Stimulated activated CD4-positive, alpha-beta T cell treated with anti-CD3 and anti-CD28 coated beads, Interleukin-15, amount 100 ng/mL, for 24 hours (primary cell): ENCODE results near the gene KCTD17.
"Not testable (repeated sequence)": the region's sequence is repeated elsewhere in the genome, so short reads cannot be mapped to it uniquely, and the experiment has no call there.

Experiments
- DNase-seq: peaks from one replicate; pipeline ENCODE4 v3.0.0-alpha.2; 2020

KCTD17 gene

DNA sequence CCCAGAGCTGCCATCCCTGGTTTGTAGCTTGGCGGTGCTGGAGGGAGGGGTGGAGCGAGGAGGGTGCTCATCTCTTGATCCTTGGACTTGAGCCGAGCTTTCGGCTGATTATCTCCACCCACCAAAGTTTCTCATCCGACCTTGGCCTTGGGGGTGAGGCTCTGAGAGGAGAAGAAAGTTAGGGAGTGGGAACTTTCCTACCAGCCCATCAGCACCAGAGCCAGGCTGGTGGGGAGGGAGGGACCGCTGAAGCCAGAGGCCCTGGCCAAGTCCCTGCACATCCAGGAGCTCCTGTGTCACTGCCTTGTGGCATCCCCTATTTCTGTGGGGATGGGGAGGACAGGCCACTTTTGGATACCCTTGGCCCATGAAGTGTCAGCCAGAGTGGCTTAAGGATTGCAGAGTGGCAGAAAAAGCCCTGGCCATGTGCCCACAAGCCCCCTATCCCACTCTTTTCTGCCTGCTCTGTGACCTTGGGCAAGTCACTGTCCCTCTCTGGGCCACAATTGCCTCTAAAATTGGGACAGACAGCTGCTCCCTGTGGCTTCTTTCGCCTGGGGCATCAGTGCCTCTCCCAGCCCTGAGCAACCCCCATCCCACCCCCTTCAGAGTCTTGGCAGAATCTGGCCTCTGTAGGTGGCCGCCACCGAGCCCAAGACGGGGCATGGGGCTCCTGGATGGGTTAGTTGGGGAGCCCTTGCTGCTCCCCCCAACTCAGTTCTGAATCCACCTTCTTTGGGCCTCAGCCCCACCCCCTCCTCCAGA, 10.3 kb downstream of the KCTD17 start:
- DNase-seq, result no peak

DNA sequence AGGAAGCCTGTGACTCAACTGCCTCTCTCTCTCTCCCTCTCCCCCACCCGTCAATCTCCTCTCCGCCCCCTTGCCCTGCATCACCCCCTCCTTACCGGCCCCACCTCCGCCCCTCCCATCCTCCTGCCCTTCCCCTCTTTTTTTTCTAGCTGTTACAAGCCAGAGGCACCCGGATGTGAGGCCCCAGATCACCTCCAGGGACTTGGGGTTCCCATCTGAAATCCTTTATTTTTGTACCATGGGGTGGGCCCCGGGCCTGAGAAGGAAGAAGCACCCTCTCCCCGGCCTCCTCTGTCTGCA, 10.8 kb downstream of the KCTD17 start:
- peak; percentile 27 for DNase-seq

DNA sequence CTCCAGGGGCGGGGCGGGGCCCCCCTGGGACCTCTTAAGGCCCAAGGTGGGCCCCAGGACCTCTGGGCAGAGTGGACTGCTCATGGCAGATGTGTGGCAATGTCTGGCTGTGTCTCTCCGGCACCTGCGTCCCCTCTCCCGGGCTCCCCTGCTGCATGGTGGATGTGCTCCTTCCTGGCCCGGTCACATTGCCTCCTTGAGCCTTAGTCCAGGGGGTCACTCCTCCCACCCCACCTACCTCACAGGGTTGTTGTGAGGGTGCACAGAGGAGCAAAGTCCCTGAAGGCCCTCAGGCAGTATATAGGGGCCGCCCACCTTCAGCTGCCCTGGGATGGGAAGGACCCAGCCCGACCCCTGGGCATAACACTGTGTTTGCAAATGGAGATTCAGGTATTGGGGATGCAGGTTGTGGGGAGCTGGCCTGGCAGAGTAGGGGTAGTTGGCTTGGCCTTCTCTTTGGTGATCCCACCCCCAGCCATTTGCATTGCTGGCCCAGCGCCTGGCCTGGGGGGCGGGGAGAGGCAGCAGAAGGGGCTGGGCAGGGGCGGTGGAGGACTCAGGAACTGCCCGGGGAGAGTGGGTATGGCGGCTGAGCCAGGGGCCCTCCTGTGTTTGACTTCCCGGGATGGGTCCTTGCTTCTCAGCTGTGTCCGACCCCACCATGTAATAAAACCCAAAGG, 11.3 kb downstream of the KCTD17 start:
- DNase-seq, result no peak

DNA sequence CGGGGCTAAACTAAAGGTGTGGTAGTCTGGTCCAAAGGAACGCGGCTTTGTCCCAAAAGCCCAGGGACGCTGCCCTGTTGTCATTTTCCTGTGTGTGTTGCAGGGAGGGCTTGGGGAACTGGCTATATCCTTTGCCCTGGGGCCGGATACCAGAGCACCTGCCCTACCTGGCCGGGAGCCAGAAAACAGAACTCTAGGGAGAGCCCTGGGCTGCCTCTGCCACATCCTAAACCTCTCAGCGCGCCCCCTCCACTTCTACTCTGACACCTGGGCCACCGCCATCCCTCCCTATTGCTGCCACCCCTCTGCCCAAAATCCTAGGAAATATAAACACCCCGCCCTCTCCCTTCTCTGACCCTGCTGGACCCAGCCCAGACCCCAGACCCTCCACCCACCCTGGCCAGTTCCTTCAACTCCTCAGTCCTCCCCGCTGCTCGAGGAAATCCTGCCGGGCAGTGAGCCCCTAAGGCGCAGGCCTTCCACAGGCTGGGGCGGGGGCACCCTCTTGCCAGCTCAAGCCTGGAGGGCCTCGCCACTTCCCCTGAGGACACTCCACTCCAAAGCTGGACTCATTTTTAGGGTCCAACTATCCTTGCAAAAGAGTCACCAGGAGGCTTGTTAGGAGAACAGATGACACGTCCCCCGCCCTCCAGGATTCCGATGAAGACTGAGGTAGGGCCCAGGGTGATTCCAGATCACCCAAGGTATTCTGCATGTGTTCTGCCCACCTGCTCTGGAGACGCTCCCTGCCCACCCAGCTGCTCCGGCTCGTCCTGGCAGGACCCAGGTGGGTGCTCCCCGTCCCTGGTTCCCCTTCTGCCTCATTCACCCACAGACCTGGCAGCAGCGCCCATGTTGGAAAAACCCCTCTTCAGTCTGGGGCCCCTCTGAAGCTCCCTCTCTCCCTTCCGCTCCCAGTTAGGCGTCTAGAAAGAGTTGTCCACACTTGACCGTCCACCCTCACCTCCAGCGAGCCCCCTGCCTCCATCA, 12.2 kb downstream of the KCTD17 start:
- DNase-seq, result no peak

DNA sequence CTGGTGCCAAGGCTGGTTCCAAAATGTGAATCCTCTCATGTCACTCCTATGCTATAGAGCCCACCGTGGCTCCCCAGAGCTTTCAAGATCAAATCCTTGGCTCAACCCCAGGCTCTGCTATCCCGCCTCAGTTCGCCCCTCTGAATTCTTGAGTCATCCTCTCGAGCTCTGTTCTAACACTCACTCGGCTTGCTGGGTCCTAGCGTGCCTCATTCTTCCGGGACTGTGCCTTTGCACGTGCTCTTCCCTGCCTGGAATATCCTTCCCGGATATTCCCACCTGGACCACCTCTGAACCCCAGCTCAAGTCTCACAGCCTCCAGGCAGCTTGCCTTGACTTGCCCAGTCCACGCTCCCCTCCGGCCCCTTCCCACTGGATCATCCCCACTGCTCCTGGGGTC, 13.0 kb downstream of the KCTD17 start:
- DNase-seq, result no peak

DNA sequence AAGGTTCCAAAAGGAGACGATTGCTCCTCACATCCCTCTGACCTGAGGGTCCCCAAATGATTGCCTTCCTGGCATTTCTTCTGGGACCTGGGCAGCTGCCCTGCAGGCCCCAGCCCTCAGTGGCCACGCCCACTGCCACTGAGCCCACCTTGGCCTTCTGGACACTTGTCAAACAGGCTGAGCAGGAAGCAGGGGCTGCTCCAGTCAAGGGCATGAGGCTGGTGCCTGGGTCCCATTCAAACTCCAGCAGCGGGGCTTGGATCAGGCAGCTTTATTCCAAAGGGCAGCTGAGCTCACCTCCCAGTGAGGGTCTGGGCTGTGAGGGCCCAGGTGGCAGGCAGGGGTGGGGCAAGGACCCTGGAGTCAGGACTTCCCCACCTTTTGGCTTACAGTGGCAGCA, 13.6 kb downstream of the KCTD17 start:
- DNase-seq, result no peak

DNA sequence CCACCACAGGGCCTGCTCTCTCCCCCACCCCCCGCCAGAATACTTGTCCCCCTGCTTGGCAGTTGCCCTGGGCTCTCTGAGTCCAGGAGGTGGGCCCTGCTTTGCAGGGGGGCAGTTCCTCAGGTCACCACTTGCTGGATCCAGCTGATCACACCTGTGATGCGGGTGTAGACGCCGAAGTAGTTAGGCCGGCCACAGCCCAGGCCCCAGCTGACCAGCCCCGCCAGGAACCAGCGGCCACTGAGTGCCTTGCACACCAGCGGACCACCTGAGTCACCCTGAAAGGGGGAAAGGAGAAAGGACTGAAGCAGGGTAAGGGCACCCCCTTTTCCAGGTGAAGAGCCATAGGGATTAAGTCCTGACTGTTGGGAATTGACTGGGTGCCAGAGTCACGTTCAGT, 14.4 kb downstream of the KCTD17 start:
- DNase-seq, result no peak

DNA sequence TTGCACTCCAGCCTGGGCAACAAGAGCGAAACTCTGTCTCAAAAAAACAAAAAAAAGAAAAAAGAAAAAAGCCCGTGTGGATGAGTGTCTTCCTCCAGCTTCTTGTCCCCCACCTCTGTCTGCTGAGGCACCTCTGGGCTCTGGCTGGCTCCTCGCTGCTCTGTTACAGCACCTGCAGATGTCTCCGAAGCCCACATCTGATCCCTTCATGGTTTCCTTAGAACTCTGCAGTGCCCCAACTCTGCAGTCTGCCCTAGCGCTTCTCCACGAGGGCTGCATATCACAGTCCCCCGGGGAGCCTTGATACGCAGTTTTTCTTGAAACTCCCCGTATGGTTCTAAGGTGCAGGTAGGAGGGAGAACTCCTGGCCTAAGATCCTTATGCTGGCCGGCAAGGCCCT, 15.9 kb downstream of the KCTD17 start:
- no peak for DNase-seq

DNA sequence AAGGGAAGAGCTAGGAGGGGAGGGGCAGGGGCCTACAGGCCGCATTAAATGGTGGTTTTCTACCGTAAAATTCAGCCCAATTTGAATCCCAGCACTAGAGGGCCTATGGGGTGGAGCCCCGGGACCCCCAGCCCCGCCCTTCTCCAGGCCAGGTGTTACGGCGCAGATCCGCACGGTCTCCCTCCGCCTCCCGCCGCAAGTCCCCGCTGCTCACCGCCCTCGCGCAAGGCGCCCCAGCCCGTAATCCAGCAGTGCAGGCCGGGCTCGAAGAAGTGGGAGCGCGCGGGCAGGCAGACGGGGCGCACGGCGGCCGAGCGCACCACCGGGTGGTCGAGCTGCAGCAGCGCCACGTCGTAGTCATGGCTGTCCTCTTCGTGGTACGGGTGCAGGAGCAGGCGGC, 17.3 kb downstream of the KCTD17 start:
- DNase-seq, result peak; percentile 27

DNA sequence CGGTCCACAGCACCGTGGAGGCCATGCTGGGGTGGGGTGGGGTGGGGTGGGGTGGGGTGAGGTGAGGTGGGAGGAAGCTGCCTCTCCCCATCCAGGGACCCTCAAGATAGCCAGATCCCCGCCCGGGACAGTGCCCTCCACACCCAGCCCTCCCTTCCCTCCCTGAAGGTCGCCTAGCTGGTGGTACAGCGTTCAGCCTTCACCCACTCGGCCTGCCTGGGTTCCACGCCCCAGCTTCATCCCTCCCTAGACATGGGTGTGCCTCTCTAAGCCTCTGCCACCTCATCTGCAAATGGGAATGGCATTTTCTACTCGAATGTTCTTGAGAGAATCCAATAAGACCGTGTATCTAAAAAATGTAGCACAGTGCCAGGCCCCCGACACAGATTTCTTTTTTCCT, 17.8 kb downstream of the KCTD17 start:
- DNase-seq, result no peak

DNA sequence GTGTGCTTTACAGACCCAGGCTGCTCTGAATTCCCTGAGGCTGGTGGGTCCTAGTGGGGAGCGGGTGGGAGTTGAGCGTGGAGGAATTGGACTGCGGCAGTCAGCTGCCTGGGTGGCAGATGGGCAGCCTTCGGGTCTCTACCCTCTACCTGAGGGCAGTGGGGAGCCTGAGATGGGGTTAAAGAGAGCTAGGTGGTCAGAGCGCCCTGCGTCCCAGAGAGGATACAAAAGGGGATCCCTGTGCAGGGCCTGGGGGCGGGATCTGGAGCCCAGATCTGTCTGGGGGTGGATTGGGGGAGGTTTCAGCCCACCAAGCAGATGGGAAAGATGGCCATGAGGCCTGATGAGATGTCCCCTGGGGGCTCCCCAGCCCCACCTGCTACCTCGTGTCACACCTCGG, 18.2 kb downstream of the KCTD17 start:
- no peak for DNase-seq

DNA sequence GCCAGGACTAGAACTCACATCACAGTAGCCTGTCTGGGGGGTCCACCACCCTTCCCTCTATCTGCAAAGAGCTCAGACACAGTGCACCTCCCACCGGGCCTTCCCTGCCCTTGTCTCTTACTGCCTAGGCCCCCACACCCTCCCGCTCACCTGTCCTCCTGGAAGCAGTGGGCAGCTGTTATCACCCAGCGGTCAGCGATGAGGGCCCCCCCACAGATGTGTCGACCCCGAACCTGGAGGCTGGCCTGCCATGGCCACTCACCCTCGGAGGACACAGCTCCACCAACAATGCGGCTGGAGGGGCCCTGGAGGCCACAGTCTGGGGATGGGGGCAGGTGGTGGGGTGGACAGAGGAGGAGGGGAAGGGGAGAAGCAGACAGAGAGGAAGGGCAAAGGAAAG, 18.8 kb downstream of the KCTD17 start:
- no peak for DNase-seq

DNA sequence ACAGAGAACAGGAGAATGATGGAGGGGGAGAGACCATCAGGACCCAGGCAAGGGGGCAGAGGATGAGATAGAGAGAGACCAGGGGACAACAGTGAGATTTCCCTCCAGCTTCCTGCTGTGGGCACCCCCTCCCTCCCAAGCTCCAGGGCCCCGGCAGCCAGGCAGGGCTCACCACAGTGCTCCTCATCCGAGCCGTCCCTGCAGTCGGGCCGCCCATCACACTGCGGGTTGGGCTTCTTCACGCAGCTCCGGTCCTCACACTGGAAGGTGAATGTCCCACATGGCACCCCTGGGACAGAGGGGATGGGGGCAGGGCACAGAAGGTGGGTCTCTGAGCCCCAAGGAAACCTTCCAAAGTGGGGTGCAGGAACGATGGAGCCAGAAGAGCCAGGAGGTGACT, 19.2 kb downstream of the KCTD17 start:
- DNase-seq, result no peak

DNA sequence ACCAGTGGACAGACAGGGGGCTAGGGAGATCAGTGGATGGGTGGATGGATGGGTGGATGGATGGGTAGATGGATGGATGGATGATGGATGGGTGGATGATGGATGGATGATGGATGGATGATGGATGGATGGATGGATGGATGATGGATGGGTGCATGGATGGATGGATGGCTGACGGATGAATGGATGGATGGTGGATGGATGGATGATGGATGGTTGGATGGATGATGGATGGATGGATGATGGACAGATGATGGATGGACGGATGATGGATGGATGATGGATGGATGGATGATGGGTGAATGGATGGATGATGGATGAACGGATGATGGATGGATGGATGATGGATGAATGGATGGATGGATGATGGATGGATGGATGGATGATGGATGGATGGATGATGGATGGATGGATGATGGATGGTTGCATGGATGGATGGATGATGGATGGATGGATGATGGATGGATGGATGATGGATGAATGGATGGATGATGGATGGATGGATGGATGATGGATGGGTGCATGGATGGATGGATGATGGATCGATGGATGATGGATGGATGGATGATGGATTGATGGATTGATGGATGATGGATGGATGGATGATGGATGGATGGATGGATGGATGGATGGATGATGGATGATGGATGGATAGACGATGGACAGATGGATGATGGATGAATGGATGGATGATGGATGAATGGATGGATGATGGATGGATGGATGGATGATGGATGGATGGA, 20.5 kb downstream of the KCTD17 start:
- DNase-seq, result not testable (repeated sequence)

DNA sequence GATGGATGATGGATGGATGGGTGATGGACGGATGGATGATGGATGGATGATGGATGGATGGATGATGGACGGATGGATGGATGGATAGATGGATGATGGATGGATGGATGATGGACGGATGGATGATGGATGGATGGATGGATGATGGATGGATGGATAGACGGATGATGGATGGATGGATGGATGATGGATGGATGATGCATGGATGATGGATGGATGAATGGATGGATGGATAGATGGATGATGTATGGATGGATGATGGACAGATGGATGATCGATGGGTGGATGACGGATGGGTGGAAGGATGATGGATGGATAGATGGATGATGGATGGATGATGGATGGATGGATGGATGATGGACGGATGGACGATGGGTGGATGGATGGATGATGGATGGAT, 21.1 kb downstream of the KCTD17 start:
- DNase-seq, result no peak

DNA sequence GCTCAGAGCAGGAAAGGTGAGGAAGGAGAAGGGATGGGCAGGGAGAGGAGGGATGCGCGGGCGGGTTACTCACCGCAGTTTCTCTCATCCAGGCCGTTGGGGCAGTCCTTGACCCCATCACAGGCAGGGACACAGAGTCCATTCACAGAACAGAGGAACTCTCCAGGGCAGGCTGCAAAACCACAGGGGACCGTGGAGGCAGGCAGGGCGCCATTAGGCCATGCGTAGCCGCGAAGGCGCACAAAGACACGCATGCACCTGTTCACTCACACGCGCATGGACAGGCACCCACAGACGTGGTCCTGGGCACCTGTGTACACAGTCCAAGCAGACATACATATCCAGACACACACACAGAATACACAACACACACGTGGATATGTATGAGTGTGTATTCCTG, 23.0 kb downstream of the KCTD17 start:
- no peak for DNase-seq

DNA sequence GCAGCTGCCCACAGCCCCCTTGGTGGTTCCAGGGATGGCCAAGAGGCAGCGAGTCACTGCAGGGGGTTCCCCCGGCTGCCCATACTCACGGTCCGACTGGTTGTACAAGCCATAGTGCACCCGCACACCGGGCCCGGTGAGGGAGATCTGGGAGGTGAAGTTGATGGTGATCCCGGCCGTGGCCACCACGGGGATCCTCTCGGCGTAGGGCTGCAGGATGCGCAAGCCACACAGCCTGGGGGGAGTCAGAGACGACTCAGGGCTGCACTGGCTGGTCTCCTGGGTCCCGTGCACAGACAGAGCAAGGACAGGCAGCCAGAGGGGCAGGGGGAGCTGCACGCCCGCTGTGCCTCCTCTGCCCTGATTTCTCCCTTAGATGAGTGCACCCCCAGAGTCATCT, 23.5 kb downstream of the KCTD17 start:
- no peak for DNase-seq

DNA sequence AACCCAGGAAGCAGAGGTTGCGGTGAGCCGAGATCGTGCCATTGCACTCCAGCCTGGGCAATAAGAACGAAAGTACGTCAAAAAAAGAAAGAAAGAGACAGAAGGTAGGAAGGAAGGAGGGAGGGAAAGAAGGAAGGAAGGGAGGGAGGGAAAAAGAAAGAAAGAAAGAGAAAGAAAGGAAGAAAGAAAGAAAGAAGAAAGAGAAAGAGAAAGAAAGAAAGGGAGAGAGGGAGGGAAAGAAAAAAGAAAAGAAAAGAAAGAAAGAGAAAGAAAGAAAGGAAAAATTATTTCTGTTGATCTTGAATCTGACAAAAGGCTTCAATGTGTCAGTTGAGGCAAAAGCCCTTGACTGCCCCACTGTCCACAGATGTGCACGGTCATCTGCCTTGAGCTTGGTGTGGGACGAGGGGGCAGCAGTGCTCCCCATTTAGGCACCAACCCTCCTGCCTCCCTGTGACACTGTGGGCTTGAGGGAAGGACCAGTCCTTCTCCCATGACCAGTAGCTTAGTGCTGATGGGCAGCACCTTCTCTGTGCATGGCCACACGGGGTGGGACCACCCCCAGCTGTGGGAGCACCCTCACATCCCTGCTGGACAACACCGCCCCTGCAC, 24.4 kb downstream of the KCTD17 start:
- DNase-seq, result no peak

DNA sequence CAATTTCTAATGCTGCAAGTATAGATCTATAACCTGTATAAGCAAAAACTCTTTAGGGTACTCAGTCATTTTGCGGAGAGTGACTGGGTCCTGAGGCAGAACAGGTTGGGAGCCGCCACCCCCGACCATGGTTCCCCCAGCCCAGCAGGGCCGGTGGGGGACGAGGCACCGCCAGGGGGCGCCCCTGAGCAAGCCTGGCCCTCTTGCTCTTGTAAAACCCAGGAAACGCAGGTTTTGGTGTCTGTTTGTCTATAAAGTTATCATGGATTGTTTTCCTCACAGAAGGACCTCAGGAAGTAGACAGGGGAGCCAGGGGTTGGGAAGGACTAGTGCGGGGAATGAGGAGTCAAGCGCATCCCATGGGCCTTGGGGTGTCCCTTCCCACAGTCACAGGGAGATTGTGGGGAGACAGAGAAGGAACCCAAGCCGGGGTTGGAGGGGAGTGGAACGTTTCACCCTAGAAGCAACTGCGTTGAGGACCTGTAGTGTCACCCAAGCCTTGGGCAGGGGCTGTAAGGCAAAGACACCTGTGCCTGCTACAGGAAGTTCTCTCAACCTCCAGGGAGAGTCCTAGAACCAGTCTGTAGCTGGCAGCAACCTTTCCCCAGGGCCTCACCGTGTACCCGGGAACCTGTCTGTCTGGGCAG, 26.4 kb downstream of the KCTD17 start:
- peak; percentile 91 for DNase-seq

DNA sequence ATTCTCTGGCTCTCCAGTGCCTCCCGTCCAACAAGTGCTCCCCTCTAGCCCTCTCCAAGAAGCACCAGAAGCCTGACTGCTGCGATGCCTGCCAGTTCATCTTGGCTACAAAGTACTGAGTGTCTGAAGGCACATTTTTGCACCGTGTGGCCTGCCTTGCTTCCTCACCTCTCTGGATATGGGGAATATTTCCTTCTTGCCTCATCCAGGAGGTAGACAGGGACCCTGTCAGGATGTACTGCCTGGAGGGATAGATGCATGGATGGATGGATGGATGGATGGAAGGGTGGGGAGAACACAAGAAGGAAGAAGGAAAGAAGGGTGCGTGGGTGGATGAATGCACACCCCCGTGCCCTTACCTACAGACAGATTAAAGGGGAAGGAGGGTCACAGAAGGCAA, 27.6 kb downstream of the KCTD17 start:
- no peak for DNase-seq

DNA sequence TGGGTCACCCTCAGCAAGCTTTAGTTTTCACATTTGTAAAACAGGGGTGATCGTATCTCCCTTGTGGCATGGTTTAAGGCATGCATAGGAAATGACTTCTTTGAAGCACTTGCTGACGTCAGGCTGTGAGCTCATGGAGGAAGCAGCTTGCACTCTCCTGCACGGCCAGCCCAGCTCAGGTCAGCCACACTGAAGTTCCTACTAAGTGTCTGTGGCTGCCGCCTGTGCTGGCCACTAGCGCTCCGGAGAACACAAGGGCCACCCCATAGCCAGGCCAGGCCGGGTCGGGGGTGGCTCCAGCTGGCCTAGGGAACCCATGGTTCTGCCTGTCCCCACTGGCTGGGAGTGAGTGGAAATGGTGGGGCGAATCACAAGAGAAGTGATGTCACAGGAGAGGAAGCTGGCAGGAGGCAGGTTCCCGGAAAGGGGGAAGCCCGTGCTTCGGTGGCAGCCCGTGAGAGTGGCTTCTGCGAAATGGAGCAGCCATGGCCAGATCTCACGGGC, 28.2 kb downstream of the KCTD17 start:
- DNase-seq, result peak; percentile 88

DNA sequence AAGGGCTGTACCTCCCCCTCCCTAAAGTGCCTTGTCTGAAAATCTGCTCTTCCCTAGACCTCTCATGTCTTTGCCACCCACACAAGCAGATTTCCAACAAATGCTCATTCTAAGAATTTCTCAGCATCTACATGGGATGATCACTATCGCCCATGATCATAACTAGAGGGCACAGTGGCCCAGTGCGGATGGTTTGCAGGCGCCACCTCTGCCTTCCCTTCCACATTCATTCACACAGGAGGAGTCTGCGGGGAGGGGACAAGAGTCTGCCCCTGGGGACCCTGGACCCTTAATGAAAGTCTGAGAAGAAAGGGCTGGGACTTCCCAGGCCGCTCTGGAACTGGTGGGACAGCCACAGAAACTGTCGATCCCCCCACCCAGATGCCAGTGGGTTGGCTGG, 28.9 kb downstream of the KCTD17 start:
- DNase-seq, result no peak
